Right atrium auricular region (tissue), 2 donors: ENCODE results near the gene TRIOBP. TPM values are rescaled to one million over a fixed set of nuclear protein-coding genes. Genes with fewer than 3 reads are reported as not detected.
"Not testable (repeated sequence)": the region's sequence is repeated elsewhere in the genome, so short reads cannot be mapped to it uniquely, and the experiment has no call there.

ENCODE experiments used
- DNase-seq: peaks from one replicate; pipeline ENCODE4 v3.0.0-alpha.2; 2019; ENCODE audit warnings: low spot score
- H3K27ac ChIP-seq, 2 donors: fragments of 200-600 bp; sonication (generic); 1 replicate in 1 of 2; 2 replicates in 1 of 2; pipeline ENCODE4 v1.5.1; 2016 to 2019
- H3K27me3 ChIP-seq, 2 donors: fragments of 200-600 bp; sonication (generic); one replicate each; pipeline versions ENCODE4 v1.5.1 to v1.6.0; 2017 to 2019
- H3K36me3 ChIP-seq: fragments of 200-600 bp; sonication (generic); one replicate; pipeline ENCODE4 v1.5.1; 2016
- H3K4me1 ChIP-seq, 2 donors: fragments of 200-600 bp; sonication (generic); one replicate each; pipeline versions ENCODE4 v1.5.1 to v1.6.0; 2017 to 2019
- H3K4me3 ChIP-seq, 2 donors: fragments of 200-600 bp; sonication (generic); 1 replicate in 1 of 2; 2 replicates in 1 of 2; pipeline ENCODE4 v1.5.1; 2017 to 2019; ENCODE audit warnings: mild to moderate bottlenecking in 1 of 2, moderate library complexity in 1 of 2
- H3K9me3 ChIP-seq, 2 donors: fragments of 200-600 bp; sonication (generic); one replicate each; pipeline ENCODE4 v1.5.1; 2019
- total RNA-seq, 2 donors: library from RNA; depleted of rRNA; stranded (reverse); fragments of >200 nt; gene quantifications; one replicate each; pipeline ENCODE4 v1.1.0, GENCODE V29; 2016
- TF ChIP-seq, protein P1 (sequence below), 2 donors: fragments of 200-600 bp; sonication (generic); IDR thresholded peaks; one replicate each; pipeline ENCODE4 v1.5.1; 2019; ENCODE audit warnings: antibody characterized with exemption in 2 of 2

TRIOBP gene
- total RNA-seq, 2 donors from 2014 or later = 108 to 118 TPM

DNA sequence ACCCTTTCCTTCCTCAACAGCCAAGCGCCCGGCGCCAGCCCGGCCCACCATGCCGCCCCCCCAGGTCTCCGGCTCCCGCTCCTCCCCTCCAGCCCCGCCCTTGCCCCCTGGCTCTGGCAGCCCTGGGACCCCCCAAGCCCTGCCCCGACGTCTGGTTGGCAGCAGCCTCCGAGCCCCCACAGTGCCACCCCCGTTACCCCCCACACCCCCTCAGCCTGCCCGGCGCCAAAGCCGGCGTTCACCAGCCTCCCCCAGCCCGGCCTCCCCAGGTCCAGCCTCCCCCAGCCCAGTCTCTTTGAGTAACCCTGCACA is 41.6 kb upstream of the TRIOBP start:
- peak overlapping the region in 1 of 2 donors; percentile 17 for H3K27ac ChIP-seq

DNA sequence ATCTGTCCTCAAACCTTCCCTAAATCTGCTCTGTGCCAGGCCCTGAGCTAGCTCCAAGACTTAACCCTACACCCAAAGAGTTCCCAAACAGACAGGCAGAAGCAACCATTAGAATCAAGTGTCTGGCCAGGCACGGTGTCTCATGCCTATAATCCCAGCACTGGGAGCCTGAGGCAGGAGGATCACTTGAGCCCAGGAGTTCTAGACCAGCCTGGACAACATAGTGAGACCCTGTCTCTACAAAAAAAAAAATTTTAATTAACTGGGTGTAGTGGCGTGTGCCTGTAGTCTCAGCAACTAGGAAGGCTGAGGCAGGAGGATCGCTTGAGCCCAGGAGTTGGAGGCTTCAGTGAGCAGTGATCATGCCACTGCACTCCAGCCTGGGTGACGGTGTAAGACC is 40.3 kb upstream of the TRIOBP start:
- H3K4me3 ChIP-seq, H3K27ac ChIP-seq, H3K9me3 ChIP-seq, H3K27me3 ChIP-seq, DNase-seq, H3K36me3 ChIP-seq: not testable (repeated sequence)
- H3K4me1 ChIP-seq = peaks cover 0 to 32% of the 10 kb centered on the region in 2 donors

More for the DNA sequence above, 41.6 kb upstream of the TRIOBP start:
- TF ChIP-seq, protein P1, sequence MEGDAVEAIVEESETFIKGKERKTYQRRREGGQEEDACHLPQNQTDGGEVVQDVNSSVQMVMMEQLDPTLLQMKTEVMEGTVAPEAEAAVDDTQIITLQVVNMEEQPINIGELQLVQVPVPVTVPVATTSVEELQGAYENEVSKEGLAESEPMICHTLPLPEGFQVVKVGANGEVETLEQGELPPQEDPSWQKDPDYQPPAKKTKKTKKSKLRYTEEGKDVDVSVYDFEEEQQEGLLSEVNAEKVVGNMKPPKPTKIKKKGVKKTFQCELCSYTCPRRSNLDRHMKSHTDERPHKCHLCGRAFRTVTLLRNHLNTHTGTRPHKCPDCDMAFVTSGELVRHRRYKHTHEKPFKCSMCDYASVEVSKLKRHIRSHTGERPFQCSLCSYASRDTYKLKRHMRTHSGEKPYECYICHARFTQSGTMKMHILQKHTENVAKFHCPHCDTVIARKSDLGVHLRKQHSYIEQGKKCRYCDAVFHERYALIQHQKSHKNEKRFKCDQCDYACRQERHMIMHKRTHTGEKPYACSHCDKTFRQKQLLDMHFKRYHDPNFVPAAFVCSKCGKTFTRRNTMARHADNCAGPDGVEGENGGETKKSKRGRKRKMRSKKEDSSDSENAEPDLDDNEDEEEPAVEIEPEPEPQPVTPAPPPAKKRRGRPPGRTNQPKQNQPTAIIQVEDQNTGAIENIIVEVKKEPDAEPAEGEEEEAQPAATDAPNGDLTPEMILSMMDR (IDR thresholded peaks at IDR 0.05) = no peak
- Histone ChIP-seq H3K9me3 (no peaks in the 10 kb centered on the region), H3K27me3 (no peaks in the 10 kb centered on the region), H3K4me1 (peaks cover 0 to 18% of the 10 kb centered on the region in 2 donors), H3K36me3 (no peaks in the 10 kb centered on the region), H3K4me3 (no peak overlapping the region)
- no peak for DNase-seq

DNA sequence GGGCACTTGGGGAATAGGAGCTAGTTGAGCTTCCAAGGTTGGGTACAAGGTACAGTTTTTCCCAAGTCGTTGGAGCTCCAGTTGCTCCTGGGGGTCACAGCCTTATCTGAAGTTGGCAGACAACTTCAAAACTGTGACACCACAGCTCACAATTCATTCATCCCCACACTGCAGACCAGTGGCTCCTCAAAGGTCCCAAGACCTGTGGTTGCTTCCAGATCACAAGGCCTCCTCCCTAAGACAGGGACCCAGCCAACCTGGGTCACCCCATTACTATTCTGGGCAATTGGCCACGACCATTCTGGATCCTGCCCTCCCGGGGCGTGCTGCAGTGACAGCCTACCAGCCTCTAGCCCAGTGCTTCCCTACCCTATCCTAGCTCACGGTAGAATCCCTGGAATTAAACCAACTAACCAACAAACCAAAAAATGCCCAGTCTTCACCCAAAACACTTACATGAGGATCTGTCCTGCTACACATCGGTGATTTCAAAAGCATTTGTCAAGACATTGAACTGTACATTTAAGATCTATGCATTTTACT is 39.2 kb upstream of the TRIOBP start:
- TF ChIP-seq, protein P1 (IDR thresholded peaks at IDR 0.05) = no peak
- Histone ChIP-seq H3K27me3 (no peaks in the 10 kb centered on the region), H3K9me3 (no peaks in the 10 kb centered on the region), H3K36me3 (no peaks in the 10 kb centered on the region), H3K4me1 (peaks cover 0 to 41% of the 10 kb centered on the region in 2 donors), H3K27ac (peak overlapping the region; percentile 77 to 81), H3K4me3 (peak overlapping the region; percentile 32 to 63)
- DNase-seq = no peak

DNA sequence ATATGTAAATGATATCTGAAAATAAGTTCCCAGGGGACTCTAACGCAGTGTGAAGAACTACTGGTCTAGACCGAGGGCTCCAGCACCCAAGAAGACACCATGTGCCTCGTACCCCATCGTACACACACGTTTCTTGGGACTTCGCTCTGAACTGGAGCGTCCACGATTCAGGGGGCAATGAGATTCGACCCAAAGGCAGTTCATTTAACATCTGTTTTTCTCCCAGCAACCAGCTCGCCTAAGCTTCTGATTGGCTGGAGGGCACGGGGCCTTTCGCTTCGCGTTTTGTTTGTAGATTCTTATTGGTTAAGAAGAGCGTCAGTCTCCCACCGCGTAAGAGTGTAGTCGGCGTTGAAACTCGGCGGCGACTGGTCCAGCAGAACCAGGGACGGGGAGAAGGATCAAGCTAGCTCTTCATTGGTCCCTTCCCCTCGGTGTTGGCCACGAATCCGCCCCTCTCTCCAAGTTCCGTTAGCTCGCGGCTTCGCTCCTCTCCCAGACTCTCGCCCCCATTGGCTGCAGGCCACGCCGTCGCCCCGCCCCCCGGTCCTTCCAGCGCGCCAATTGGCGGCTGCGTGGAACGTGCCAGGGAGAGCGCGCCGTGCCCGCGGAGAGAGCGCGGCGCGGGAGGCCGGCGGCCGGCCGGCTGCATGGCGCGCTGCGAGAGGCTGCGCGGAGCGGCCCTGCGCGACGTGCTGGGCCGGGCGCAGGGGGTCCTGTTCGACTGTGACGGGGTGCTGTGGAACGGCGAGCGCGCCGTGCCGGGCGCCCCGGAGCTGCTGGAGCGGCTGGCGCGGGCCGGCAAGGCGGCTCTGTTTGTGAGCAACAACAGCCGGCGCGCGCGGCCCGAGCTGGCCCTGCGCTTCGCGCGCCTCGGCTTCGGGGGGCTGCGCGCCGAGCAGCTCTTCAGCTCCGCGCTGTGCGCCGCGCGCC is 38.4 kb upstream of the TRIOBP start, which contains the start of gene PDXP:
TSS of gene PDXP (plus strand) at position 591 of the 933 bp plus-strand sequence. CDS start at position 651, 60 bp downstream.
- Histone ChIP-seq H3K36me3 (no peaks in the 10 kb centered on the region), H3K4me3 (peak within 1 kb of the TSS; percentile 54 to 63), H3K4me1 (peaks cover 0 to 46% of the 10 kb centered on the region in 2 donors)

DNA sequence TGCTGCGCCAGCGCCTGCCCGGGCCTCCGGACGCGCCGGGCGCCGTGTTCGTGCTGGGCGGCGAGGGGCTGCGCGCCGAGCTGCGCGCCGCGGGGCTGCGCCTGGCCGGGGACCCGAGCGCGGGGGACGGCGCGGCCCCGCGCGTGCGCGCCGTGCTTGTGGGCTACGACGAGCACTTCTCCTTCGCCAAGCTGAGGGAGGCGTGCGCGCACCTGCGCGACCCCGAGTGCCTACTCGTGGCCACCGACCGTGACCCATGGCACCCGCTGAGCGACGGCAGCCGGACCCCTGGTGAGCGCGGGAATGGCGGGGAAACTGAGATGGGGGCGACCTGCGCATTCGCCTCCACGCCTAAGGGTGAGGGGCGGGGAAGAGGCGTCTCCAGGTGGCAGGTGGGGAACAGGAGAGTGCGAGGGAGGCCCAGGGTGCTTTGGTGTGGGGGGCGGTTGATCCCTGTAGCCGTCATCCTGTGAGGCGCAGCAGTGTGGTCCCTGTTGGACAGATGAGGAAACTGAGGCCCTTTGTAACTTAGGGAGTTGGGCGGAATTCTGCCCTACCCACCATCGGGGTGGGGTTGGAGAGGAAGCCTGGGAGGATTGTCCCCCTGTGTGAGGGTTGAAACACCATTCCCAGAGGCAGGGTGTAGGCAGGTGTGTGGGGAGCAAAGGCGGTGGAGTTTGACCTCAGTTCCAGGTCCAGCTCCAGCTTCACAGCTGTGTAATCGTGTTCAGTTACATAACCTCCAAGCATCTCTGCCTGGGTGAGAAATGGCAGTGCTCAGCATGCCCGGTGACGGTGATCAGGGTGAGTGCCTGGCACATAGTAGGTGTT is 37.6 kb upstream of the TRIOBP start:
- Histone ChIP-seq H3K27me3 (no peaks in the 10 kb centered on the region), H3K4me3 (peak overlapping the region; percentile 54 to 63), H3K36me3 (no peaks in the 10 kb centered on the region), H3K27ac (peak overlapping the region; percentile 60 to 73), H3K4me1 (peaks cover 0 to 50% of the 10 kb centered on the region in 2 donors), H3K9me3 (no peaks in the 10 kb centered on the region)
- DNase-seq = no peak
- TF ChIP-seq, protein P1 (IDR thresholded peaks at IDR 0.05) = no peak

More for the DNA sequence above, 38.4 kb upstream of the TRIOBP start, which contains the start of gene PDXP:
- Histone ChIP-seq H3K27me3 (no peaks in the 10 kb centered on the region), H3K9me3 (no peaks in the 10 kb centered on the region), H3K27ac (peak within 1 kb of the TSS; percentile 77 to 81)
- DNase-seq = peak; percentile 100
- TF ChIP-seq, protein P1 (IDR thresholded peaks at IDR 0.05) = no peak
